GM12892 (cell line): ENCODE data around the gene PARD3.
"Not testable (repeated sequence)": the region's sequence is repeated elsewhere in the genome, so short reads cannot be mapped to it uniquely, and the experiment has no call there.

Experiments
- DNase-seq: peaks from one replicate; pipeline ENCODE4 v3.0.0; 2011; ENCODE audit not compliant: insufficient read length
- FAIRE-seq: peaks from 2 replicates; lab custom pipeline; 2011; peaks lifted over from hg19 to GRCh38; lab: Jason Lieb, UNC
- POLR2A ChIP-seq: IDR thresholded peaks from 2 replicates; pipeline ENCODE4 v1.6.1; 2011; ENCODE audit warnings: low read depth, low read length, control low read depth
- POLR2AphosphoS5 ChIP-seq: IDR thresholded peaks from 2 replicates; pipeline ENCODE4 v1.6.1; 2011; ENCODE audit warnings: low read depth, low read length, control low read depth
- TAF1 ChIP-seq: IDR thresholded peaks from 2 replicates; pipeline ENCODE4 v1.6.1; 2011; ENCODE audit warnings: low read depth, mild to moderate bottlenecking, control low read depth, low read length, borderline replicate concordance

PARD3 gene

DNA sequence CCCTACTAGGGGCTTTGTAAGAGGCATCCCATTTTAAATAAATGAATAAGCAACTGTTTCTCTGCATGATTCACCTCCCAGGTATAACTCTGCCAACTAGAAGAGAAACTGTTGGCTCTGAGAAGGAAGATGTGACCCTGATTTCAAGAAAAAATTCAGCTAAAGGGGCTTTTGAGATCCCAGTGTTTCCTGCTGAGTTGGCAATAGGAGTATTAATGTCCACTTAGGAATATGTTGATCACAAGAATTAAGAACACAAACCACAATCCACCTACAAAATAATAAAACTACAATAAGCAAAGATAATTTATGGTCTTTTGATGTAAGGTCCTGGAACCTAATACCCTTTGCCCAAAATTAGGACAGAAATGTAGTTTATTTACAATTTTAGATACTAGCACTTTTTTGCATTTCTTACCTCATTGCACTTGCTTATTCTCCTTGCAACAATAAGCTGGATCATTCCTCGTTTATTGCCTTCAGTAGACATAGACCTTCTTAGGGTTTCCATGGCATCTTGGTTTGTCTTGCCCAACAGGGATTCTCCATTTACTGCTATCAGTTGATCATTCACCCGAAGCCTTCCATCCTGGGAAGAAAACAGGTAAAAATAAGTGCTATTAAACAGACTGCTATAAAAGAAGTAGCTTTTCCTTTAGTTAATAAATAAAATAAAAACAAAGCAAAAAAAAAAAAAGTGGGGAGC lies 456.2 kb downstream of the PARD3 start:
- no peak for TF ChIP-seq TAF1
- TF ChIP-seq POLR2AphosphoS5, result no peak
- no peak for TF ChIP-seq POLR2A
- DNase-seq, result no peak

GRCh38 chr10:34356463-34356862 lies 458.6 kb downstream of the PARD3 start:
- FAIRE-seq, result no peak
- TF ChIP-seq POLR2A (no peak), TAF1 (no peak), POLR2AphosphoS5 (no peak)
- no peak for DNase-seq

More for the DNA sequence above, 456.2 kb downstream of the PARD3 start:
- no peak for FAIRE-seq

DNA sequence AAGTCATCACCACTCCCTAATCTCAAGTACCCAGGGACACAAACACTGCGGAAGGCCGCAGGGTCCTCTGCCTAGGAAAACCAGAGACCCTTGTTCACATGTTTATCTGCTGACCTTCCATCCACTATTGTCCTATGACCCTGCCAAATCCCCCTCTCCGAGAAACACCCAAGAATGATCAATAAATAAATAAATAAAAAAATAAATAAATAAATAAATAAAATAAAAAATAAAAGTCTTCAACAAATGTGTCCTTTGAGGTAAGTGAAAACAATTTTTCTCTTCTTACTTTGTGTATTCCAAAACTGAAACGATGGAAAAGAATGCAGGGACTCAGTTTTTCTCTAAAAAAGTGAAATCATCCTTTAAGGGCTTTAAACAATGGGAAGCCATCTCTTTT lies 461.6 kb downstream of the PARD3 start:
- DNase-seq, FAIRE-seq: not testable (repeated sequence)

GRCh38 chr10:34352599-34353204 lies 462.4 kb downstream of the PARD3 start:
- DNase-seq, FAIRE-seq: not testable (repeated sequence)

DNA sequence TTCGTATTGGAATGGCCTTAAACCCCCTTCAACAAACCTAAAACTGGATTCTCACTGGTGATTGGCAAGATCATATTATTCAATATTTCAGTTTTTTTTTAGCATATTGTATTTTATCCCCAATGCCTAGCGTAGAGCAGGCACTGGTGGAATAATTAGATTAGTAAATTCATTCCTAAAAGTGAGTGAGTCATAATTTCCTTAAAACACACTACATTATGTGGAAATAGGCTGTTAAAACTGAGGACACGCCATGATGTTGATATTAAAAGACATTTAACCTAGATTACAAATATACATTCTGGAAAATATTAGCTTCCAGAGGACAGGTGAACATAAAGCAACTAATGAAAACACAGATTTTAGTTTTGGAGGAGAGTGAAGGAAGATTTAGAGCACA lies 463.9 kb downstream of the PARD3 start:
- DNase-seq (no peak), FAIRE-seq (no peak)
- TF ChIP-seq TAF1, result no peak
- TF ChIP-seq POLR2AphosphoS5, result no peak

GRCh38 chr10:34348917-34349485 lies 466.1 kb downstream of the PARD3 start:
- FAIRE-seq (no peak), DNase-seq (no peak)
- TF ChIP-seq POLR2AphosphoS5 (no peak), POLR2A (no peak), TAF1 (no peak)

- FAIRE-seq, result no peak
- TF ChIP-seq POLR2A (no peak), POLR2AphosphoS5 (no peak), TAF1 (no peak)
Measured at GRCh38 chr10:34348021-34348420, 467.1 kb downstream of the PARD3 start.

GRCh38 chr10:34347131-34347530 lies 468.0 kb downstream of the PARD3 start:
- FAIRE-seq, result no peak
- DNase-seq, result no peak
- no peak for TF ChIP-seq POLR2AphosphoS5
- no peak for TF ChIP-seq POLR2A
- no peak for TF ChIP-seq TAF1

More at GRCh38 chr10:34348021-34348420, 467.1 kb downstream of the PARD3 start:
- no peak for DNase-seq

GRCh38 chr10:34346516-34347100 lies 468.5 kb downstream of the PARD3 start:
- TF ChIP-seq TAF1, result no peak
- TF ChIP-seq POLR2AphosphoS5, result no peak
- no peak for TF ChIP-seq POLR2A
- no peak for DNase-seq
- FAIRE-seq, result no peak

- FAIRE-seq, result no peak
- DNase-seq, result no peak
- TF ChIP-seq TAF1, result no peak
- TF ChIP-seq POLR2AphosphoS5, result no peak
- TF ChIP-seq POLR2A, result no peak
Measured at GRCh38 chr10:34345383-34345782, 469.7 kb downstream of the PARD3 start.

- no peak for FAIRE-seq
Measured at GRCh38 chr10:34343764-34344163, 471.3 kb downstream of the PARD3 start.

DNA sequence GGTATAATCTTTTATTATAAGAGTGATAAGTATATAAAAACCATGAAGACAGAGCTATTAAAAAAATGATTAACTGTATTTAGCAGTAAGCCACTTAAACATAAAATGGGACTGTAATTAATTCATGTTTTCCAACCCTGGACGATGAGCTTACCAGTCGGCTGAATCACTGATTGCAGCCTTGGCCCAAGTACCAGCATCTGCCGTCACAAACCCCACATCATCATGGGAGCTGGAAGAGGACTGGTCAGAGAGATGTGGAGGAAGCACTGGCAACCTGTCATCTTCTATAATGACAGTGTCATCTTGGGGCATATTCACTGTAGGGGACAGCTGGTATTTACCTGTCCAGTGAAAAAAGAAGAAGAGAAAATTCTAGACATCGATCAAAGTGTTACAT lies 473.6 kb downstream of the PARD3 start:
- FAIRE-seq, result no peak
- no peak for TF ChIP-seq POLR2A
- TF ChIP-seq POLR2AphosphoS5, result no peak
- no peak for TF ChIP-seq TAF1
- no peak for DNase-seq

More at GRCh38 chr10:34343764-34344163, 471.3 kb downstream of the PARD3 start:
- TF ChIP-seq POLR2A (no peak), POLR2AphosphoS5 (no peak), TAF1 (no peak)
- DNase-seq, result no peak
